ENCODE data around the gene CDH5.

CDH5 gene

DNA sequence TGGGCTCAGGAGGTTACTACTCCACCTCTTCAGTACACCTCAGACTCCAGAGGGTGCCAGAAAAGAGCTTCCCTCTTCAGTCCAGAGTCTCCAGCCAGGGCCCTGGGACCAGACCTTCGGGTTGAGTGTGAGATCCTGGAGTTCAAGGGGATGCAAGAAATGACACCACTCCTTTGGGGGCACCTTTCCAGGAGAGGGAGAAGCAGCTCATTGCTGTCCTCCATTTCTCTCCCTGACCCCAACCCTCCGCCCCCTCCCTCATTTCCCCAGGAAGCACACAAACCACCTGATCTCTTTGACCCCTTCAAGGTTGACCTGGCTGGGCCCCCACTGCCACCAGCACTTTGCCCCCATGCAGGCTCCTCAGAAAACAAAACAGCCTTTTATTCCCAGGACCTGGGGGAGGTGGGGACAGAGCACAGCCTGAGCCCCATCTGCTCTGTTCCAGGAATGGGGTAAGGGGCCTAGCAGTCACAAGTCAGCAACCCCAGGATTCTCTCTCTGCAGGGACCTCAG is 21.4 kb downstream of the CDH5 start:
- H3K9me3 Mint-ChIP-seq, result no peaks in the 10 kb centered on the region
- no peak overlapping the region for H3K4me3 Mint-ChIP-seq
- no peaks in the 10 kb centered on the region for H3K27me3 Mint-ChIP-seq (ENCODE audit: low read depth)

GRCh38 chr16:66388350-66389139 is 22.1 kb downstream of the CDH5 start:
- Mint-ChIP-seq H3K27ac (no peak overlapping the region), H3K4me3 (no peak overlapping the region), H3K4me1 (ENCODE audit: low read depth) (no peaks in the 10 kb centered on the region), H3K27me3 (ENCODE audit: low read depth) (peaks cover 3% of the 10 kb centered on the region), H3K9me3 (no peaks in the 10 kb centered on the region), H3K36me3 (ENCODE audit: low read depth) (no peaks in the 10 kb centered on the region)
- DNase-seq (ENCODE audit: low spot score), result no peak

More for the DNA sequence above, 21.4 kb downstream of the CDH5 start:
- no peaks in the 10 kb centered on the region for H3K4me1 Mint-ChIP-seq (ENCODE audit: low read depth)
- H3K27ac Mint-ChIP-seq, result no peak overlapping the region
- DNase-seq (ENCODE audit: low spot score), result no peak
- no peaks in the 10 kb centered on the region for H3K36me3 Mint-ChIP-seq (ENCODE audit: low read depth)

DNA sequence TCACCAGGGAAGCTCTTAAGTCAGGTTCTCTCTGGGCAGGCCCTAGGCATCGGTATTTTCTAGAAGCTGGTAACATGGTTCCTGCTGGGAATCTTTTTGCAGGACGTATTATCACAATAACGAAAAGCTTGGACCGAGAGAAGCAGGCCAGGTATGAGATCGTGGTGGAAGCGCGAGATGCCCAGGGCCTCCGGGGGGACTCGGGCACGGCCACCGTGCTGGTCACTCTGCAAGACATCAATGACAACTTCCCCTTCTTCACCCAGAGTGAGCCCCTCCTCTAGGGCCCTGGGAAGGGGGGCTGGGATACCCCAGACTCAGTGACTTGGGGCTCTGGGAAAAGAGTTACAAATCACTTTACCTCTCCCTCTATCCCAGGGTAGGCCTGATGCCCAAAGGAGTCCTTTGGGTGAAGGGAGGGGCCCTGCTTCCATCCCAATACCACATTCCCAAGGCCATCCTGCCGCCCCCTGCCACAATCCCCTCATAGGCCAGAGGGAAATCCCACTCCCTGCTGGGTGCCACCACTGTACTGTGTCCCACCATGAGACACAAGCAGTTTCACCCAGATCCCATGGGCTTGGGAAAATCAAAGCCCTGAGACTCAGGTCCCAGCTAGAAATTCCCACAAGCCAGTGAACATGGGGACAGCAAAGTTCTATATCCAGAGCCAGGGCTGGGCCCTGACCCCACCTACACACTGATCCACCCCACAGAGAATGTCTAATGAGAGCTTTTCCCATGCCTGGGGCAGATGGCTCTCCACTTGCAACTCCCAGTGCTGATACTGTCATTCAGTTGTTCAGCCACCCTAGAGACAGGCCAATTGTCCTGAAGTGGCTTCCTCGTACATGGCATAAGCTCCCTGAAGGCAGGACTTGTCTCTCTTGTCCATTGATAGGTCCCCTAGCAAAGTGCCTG is 23.0 kb downstream of the CDH5 start:
- H3K4me3 Mint-ChIP-seq, result no peak overlapping the region
- DNase-seq (ENCODE audit: low spot score), result no peak

DNA sequence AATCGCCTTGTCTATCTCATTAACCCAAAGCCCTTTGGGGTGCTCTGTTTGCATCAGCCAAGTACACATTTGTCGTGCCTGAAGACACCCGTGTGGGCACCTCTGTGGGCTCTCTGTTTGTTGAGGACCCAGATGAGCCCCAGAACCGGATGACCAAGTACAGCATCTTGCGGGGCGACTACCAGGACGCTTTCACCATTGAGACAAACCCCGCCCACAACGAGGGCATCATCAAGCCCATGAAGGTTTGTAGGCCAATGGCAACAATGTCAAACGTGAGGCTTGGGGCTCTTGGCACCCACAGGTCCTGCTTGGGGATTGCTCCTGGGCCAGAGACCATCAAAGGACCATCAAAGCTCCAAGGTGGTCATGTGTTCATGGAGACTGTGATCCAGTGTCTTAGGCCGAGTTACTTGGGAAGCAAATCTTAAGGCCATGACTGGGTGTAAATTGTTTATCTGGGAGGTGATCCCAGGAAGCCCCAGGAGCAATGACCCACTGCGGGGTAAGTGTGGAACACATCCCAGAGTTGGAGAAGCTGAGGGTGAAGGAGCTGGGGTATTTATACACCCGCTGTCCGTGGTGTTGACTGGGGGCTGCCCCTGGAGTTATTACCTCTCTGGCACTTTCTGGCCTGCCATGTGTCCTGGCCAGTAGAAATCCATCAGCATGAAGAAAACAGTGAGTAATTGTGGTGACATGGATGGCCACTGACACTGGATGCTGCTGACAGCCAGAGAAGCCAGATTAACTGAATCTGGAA is 24.0 kb downstream of the CDH5 start:
- DNase-seq (ENCODE audit: low spot score), result no peak
- H3K9me3 Mint-ChIP-seq, result no peaks in the 10 kb centered on the region
- peaks cover 9% of the 10 kb centered on the region for H3K27me3 Mint-ChIP-seq (ENCODE audit: low read depth)
- no peak overlapping the region for H3K4me3 Mint-ChIP-seq
- no peaks in the 10 kb centered on the region for H3K4me1 Mint-ChIP-seq (ENCODE audit: low read depth)
- H3K36me3 Mint-ChIP-seq (ENCODE audit: low read depth), result no peaks in the 10 kb centered on the region
- H3K27ac Mint-ChIP-seq, result no peak overlapping the region

More for the DNA sequence above, 23.0 kb downstream of the CDH5 start:
- Mint-ChIP-seq H3K27me3 (ENCODE audit: low read depth) (peaks cover 6% of the 10 kb centered on the region), H3K9me3 (no peaks in the 10 kb centered on the region), H3K27ac (no peak overlapping the region), H3K4me1 (ENCODE audit: low read depth) (no peaks in the 10 kb centered on the region), H3K36me3 (ENCODE audit: low read depth) (no peaks in the 10 kb centered on the region)

GRCh38 chr16:66391726-66392670 is 25.5 kb downstream of the CDH5 start:
- H3K4me1 Mint-ChIP-seq (ENCODE audit: low read depth), result no peaks in the 10 kb centered on the region
- H3K27me3 Mint-ChIP-seq (ENCODE audit: low read depth), result peaks cover 9% of the 10 kb centered on the region
- no peaks in the 10 kb centered on the region for H3K36me3 Mint-ChIP-seq (ENCODE audit: low read depth)
- no peak for DNase-seq (ENCODE audit: low spot score)
- no peak overlapping the region for H3K27ac Mint-ChIP-seq
- H3K9me3 Mint-ChIP-seq, result no peaks in the 10 kb centered on the region
- H3K4me3 Mint-ChIP-seq, result no peak overlapping the region

DNA sequence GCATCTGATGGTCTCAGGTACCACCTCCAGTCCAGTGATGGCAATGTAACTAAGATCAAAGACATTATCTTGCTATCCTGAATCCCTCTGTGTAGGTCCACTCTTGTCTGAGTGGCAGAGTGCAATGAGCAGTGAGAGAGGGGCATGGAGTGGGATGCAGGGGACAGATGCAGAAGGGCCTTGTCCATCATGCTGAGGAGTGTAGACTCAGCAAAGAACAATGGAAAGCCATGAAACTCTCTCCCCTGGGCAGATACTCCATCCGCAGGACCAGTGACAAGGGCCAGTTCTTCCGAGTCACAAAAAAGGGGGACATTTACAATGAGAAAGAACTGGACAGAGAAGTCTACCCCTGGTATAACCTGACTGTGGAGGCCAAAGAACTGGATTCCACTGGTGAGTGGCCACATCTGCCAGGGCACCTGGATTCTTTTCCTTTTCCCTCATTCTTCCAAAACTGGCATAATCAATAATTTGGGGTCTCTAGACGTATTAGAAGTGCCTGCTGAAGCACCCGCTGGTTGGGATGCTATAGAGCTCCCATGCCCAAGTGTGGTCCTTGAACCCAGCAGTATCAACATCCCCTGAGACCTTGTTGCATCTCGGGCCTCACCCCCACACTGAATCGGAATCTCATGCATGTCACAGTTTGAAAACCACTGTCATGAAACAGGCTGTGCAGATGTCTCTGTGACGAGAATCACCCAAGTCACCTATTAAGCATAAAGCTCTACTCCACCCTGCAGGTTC is 29.5 kb downstream of the CDH5 start:
- H3K27me3 Mint-ChIP-seq (ENCODE audit: low read depth), result peaks cover 12% of the 10 kb centered on the region
- no peaks in the 10 kb centered on the region for H3K4me1 Mint-ChIP-seq (ENCODE audit: low read depth)
- H3K27ac Mint-ChIP-seq, result no peak overlapping the region
- no peaks in the 10 kb centered on the region for H3K9me3 Mint-ChIP-seq
- H3K36me3 Mint-ChIP-seq (ENCODE audit: low read depth), result no peaks in the 10 kb centered on the region
- no peak overlapping the region for H3K4me3 Mint-ChIP-seq
- no peak for DNase-seq (ENCODE audit: low spot score)

DNA sequence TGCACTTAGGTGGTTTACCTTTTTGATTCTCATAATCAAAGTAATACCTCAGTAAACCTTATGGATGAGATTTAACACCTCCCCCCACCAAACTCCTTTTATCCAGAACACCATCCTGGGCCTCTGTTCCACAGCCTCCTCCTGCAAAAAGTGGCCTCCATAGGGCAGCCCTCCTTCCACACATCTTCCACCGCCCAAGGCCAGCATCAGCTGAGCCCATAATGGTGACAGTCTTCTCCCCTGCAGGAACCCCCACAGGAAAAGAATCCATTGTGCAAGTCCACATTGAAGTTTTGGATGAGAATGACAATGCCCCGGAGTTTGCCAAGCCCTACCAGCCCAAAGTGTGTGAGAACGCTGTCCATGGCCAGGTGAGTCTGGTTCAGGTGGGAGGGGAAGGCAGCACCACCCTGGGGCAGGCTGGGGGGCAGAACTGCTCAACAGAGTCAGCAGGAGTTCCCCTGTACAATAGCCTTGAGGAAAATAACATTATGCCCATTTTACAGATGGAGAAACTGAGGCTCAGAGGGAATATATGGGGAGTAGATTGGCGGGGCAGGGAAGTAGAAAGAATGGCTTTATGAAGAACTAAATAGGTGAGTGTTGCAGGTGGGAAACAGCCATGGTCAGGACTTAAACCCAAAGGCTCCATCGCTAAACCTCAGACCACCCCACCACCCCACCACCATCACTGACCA is 31.4 kb downstream of the CDH5 start:
- Mint-ChIP-seq H3K27me3 (ENCODE audit: low read depth) (peaks cover 12% of the 10 kb centered on the region), H3K4me1 (ENCODE audit: low read depth) (no peaks in the 10 kb centered on the region), H3K27ac (no peak overlapping the region), H3K36me3 (ENCODE audit: low read depth) (no peaks in the 10 kb centered on the region), H3K9me3 (no peaks in the 10 kb centered on the region), H3K4me3 (no peak overlapping the region)
- no peak for DNase-seq (ENCODE audit: low spot score)

- H3K4me3 Mint-ChIP-seq, result no peak overlapping the region
- DNase-seq (ENCODE audit: low spot score), result no peak
- no peaks in the 10 kb centered on the region for H3K9me3 Mint-ChIP-seq
- no peaks in the 10 kb centered on the region for H3K36me3 Mint-ChIP-seq (ENCODE audit: low read depth)
- peaks cover 9% of the 10 kb centered on the region for H3K27me3 Mint-ChIP-seq (ENCODE audit: low read depth)
- no peak overlapping the region for H3K27ac Mint-ChIP-seq
- no peaks in the 10 kb centered on the region for H3K4me1 Mint-ChIP-seq (ENCODE audit: low read depth)
Observed at GRCh38 chr16:66399031-66399430, 32.5 kb downstream of the CDH5 start.

DNA sequence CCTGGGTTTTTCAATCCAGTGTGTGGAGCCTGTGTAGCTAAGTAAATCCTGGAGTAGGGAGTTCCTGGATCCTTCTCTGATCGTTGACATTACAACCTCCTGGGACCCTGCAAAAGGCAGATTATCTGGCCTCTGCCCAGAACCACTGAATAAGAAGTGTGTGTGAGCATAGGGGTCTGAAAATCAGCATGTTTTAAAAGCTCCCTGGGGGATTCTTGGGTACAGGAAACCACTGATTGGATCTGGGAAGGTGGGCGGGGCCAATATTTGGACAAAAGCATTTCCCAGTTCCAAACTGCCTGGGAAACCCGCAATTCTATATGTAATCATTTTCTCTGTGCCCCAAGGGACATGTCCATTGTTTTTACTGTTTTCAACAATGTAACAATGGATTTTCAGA is 33.4 kb downstream of the CDH5 start:
- no peak for DNase-seq (ENCODE audit: low spot score)
- Mint-ChIP-seq H3K27ac (no peak overlapping the region), H3K4me3 (no peak overlapping the region), H3K27me3 (ENCODE audit: low read depth) (peaks cover 7% of the 10 kb centered on the region), H3K4me1 (ENCODE audit: low read depth) (no peaks in the 10 kb centered on the region), H3K36me3 (ENCODE audit: low read depth) (no peaks in the 10 kb centered on the region), H3K9me3 (peaks cover 2% of the 10 kb centered on the region)

DNA sequence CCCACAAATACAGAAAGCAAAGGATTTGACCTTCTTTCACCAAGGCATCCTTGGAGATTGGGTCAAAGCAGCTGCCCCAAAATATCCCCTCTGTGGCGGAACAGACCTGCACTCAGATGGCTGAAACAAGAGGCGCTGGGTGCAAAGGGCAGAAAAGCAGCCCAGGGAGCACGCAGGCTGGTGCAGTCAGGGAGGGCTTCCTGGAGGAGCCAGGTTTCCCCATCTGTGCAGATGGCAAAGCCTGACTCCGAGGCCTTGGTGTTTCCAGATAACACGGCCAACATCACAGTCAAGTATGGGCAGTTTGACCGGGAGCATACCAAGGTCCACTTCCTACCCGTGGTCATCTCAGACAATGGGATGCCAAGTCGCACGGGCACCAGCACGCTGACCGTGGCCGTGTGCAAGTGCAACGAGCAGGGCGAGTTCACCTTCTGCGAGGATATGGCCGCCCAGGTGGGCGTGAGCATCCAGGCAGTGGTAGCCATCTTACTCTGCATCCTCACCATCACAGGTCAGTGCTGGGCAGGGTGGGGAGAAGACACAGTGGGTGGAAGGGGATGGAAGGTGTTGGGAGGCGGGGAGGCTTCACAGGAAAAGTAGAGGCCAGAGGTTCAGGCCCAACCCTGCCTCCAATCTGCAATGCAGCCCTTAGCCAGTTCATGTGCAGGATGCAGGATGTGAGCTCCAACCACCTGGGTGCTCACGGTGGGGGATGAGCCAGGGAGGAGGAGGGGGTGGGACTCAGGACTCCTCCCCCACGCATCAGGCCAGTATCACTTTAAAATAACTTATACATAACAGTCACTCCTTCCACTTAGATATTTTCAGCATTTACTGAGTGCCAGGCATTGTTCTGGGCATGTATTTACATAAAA is 34.3 kb downstream of the CDH5 start:
- Mint-ChIP-seq H3K36me3 (ENCODE audit: low read depth) (no peaks in the 10 kb centered on the region), H3K4me1 (ENCODE audit: low read depth) (no peaks in the 10 kb centered on the region), H3K27me3 (ENCODE audit: low read depth) (peaks cover 14% of the 10 kb centered on the region), H3K4me3 (no peak overlapping the region), H3K27ac (no peak overlapping the region), H3K9me3 (peaks cover 7% of the 10 kb centered on the region)
- DNase-seq (ENCODE audit: low spot score), result no peak

DNA sequence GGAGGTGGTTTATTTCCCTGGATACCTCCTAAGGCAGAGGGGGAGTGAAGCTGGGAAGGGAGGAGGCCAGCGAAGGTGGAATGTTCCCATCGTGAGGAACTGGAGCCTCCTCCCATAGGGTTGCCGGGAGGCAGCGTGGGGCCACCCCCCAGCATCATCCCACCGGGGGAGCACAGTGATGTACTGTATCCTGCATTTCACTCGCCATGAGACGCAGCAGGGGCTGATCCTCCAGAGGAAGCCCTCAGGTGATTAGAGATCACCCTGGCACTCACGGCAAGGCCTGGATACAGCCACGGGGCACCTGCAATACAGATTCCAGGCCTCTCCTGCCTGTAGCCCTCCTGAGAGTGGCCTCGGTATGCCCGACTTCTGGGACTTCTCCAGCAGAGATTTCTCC is 35.1 kb downstream of the CDH5 start:
- Mint-ChIP-seq H3K4me3 (no peak overlapping the region), H3K27ac (no peak overlapping the region), H3K27me3 (ENCODE audit: low read depth) (peaks cover 20% of the 10 kb centered on the region), H3K9me3 (peaks cover 7% of the 10 kb centered on the region), H3K36me3 (ENCODE audit: low read depth) (no peaks in the 10 kb centered on the region), H3K4me1 (ENCODE audit: low read depth) (no peaks in the 10 kb centered on the region)
- DNase-seq (ENCODE audit: low spot score), result no peak
